ENCODE data around the gene VCP.
A peak's percentile ranks its signal among the peaks of the same experiment; 100 is the strongest.

The VCP gene

DNA sequence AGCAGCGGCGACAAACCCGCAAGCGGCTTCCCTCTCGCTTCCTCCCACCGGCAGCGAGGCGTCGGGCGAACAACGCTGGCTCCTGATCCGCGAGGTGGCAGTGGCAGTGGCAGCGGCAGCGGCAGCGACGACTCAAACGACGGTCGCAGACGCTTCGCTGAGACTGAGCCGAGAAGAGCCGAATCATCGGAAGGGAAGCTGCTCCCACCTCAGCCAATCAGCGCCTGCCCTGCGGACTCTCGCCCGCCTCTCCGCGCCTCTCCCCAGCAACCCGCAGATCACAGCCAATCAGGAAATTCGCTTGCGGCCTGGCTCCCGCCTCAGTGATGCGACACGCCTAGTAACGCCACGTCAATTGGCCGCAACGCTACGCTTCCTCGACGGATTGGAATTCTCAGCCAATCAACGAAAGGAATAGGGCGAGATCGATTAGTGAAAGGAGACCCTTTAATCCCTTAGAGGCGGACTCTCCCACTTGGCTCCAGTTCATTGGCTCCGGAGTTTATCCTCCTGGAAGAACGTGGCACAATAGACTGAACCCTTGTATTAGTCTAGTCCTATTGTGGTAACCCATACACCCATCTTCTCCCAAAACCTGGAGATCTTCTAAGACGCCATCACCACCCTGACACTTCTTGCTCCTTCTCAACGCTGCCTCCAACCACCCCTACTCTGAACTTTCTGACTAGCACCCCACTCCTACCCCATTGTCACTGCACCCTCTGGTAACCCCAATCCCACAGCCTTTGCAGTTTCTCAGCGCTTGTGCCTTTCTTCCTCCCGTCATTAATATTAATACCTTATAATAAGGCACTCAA lies at the start of gene VCP:
TSS of gene VCP (minus strand) at position 165 of the 818 bp plus-strand sequence. CDS start 272 bp downstream, outside the sequence.
- DNase-seq (ENCODE audit: low spot score) = peak; percentile 98

DNA sequence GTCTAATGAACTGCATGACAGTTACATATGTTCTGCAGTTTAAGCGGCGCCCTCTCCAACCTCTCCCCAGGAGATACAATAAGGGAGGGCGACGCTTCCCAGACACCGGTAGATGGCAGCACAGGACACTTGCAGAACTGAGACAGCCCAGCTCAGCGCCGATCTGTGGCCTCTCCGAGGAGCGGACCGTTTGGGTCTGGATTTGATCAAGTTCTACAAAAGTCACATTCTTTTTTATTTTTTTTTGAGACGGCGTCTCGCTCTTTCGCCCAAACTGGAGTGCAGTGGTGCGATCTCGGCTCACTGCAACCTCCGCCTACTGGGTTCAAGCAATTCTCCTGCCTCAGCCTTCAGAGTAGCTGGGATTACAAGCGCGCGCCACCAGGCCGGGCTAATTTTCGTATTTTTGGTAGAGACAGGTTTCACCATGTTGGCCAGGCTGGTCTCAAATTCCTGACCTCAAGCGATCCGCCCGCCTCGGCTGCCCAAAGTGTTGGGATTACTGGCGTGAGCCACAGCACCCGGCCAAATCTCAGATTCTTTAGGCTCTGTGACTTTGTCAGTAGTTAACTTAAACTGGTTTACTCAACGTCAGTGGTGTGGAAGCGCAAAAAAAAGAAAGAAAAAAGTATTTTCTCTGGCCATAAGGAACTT lies 44.6 kb upstream of the VCP start:
- peak; percentile 63 for DNase-seq (ENCODE audit: low spot score)

GRCh38 chr9:35116539-35116897 lies 44.1 kb upstream of the VCP start:
- no peak for DNase-seq (ENCODE audit: low spot score)

GRCh38 chr9:35115680-35116538 lies 43.5 kb upstream of the VCP start, which contains the start of gene ATOSB:
Gene ATOSB (minus strand): TSS chr9:35115862. CDS start chr9:35108274, 7,588 bp downstream.
- peak; percentile 85 for DNase-seq (ENCODE audit: low spot score)

- no peak for DNase-seq (ENCODE audit: low spot score)
These were observed 42.6 kb upstream of the VCP start for GRCh38 chr9:35114840-35115628.

DNA sequence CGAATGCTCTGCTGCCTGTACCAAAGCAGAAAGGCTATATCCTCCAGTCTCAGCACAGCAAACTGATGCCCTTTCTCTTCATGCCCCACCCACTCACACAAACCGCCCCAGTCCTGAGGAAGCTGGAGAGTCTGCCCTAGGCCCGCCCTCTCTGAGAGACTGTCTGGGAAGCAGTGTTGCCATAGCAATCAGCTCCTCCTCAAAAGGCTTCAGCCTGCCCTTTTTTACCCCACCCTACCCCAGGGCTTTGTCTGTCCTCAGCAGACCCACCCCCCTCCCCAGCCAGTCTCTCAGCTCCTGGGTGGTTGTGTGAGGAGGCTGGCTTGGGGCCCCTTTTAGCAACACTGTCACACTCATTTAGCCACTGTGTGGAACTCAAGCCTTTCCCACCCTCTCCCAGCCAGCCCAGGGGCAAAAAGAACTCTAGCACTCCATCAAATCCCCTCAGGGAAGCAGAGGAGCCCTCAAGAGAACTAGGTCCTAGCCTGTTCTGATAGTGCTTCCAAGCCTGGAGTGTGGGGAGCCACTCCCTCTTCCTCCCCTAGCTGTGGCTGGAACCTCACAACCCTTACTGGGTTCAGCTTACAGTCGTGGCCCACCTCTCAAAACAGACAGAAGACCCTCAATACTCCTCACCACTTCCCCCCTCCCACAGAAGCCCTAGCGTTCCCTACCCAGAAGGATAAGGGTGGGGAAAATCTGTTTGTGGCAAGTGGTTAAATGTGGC lies 41.9 kb upstream of the VCP start:
- no peak for DNase-seq (ENCODE audit: low spot score)

DNA sequence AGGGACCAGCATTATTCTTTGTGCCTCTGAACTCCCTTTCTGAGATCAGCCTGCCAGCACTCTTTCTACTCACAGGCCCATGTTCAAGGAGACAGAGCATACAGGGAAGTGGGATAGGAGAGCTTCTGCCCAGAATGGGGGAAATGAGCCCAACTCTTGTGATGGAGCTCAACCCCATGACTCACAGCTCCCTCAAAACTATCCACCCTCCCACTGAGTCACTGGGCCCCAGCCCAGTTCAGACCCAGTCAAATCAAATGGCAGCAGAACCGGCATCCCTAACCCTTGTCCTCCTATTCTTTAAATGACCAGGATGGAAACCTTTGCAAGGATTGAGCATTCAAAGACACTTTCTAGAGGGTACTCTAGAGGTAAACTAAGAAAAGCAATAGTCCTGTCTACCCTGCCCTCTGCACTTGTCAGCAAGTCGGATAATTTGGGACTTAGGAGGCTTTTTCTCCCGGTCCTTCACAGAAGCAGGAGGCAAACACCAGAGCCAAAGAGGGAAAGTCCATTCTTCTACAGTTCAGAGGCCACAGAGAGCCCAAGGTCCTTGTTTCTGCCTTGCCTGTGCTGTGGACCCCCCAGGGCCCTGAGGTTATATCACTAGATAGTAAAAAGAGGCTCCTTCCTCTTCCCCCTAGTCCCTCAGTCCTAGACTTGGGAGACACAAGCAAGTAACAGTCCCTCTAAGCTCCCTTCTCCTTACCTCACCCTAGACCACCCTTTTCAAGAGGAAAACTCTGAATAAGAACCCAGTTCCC lies 40.0 kb upstream of the VCP start:
- DNase-seq (ENCODE audit: low spot score) = no peak

DNA sequence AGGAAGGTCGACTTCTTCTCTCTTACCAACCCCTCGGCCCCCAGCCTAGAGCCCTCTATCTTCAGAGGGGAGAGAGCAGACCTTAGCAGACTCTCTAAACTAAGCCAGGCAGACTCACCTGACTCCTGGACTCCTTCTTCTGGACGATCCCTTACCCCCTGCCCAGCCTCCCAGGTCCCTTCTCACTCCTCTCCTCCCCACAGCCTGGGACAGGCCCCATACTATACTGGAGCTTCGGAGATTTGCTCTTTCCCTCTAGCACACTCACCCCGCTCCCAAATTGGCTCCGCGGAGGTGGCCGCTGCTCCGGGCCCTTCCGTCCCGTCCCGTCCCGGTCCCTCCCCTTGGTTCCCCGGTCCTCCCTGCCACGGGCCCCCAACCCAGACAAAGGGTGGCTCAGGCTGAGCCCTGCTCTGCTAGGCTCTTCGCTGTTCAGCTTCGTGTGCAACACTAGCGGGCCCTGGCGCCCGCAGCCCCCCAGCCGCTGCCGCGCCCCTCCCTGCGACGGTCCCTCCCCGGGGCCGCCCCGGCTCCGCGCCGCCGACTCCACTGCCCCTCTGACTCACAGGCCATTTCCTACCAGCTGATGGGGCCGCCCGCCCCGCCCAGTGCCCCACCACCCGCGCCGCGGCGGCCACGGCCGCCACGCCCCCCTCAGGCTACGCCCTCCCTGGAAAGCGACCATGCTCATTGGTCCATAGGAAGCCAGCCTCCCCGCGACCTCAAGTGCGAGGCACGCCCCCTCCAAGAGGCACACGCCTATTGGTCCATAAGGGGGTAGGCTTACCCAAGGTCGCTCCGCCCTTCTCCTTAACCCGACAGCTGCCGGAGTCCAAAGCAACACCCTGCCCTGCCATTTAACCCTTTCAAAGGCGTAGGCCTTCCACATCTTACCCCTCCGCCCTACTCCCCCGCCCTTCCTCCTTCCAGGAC lies 38.8 kb upstream of the VCP start:
- peak; percentile 96 for DNase-seq (ENCODE audit: low spot score)

GRCh38 chr9:35110327-35110761 lies 37.9 kb upstream of the VCP start:
- DNase-seq (ENCODE audit: low spot score) = no peak

DNA sequence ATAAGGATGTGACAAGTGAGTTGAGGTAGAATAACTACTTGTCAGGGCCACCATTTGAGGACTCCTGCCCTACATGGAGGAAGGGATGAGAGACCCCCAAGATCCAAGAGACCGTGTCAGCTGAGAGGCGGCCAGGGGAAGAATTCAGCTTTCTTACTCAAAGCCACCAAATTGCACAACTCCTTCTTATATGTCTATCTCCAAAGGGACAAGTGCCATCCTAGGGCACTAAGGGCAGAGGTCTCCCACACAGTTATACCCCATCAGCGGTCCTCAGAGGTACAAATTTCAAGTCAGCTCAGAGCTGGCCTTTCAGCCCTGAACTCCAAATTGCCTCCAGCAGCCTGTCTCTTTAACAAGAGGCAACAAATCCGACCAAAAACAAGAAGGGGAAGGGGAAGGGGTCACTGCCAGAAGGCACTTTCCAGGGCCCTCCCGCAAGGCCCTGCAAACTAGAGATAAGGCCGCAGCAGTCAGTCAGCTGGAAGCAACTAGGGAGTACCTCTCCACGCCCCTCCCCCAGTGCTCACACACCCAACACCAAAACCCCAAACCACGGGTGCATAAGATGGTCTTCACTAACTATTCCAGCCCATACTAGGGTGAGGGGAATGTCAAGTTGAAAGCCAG lies 36.6 kb upstream of the VCP start:
- no peak for DNase-seq (ENCODE audit: low spot score)

- no peak for DNase-seq (ENCODE audit: low spot score)
These were observed 36.0 kb upstream of the VCP start for GRCh38 chr9:35108461-35108860.

- DNase-seq (ENCODE audit: low spot score) = no peak
These were observed 35.2 kb upstream of the VCP start for GRCh38 chr9:35107297-35108290.

- DNase-seq (ENCODE audit: low spot score) = no peak
These were observed 33.9 kb upstream of the VCP start for GRCh38 chr9:35106343-35106730.

DNA sequence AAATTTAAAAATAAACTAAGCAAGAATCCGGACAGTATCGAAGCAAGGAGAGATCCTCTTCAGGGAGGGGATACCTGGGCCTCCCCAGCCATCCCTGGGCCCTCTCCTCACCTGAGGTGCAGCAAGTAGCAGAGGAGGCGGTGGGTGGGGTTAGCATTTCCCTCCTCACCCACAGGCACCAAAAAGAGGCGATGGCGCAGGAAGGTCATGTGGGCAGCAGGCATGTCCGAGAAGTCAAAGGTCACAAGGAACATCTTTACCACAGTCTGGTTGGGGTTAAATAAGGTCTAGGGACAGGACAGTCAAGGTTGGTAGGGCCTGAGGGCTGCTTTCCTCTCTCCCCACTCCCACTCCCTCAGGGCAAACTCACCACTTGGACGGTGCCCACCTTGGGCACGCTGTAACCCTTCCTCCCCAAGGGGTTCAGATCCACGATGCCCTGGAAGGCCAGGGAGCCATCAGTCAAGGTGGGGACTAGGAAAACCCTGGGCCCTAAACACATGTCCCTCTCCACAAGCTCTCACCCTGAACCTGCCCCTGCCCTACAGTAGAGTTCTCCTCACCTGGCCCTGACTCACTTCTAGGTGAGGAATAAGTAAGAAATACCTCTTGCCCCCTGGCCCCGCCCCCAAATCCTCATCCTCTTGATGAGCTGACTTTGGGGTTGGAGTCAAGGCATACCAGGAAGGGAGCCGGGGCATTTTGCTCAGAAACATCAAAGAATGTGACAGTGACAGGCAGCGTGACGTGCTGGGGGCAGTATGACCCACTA lies 33.3 kb upstream of the VCP start:
- no peak for DNase-seq (ENCODE audit: low spot score)

- DNase-seq (ENCODE audit: low spot score) = no peak
These were observed 32.7 kb upstream of the VCP start for GRCh38 chr9:35105126-35105525.

DNA sequence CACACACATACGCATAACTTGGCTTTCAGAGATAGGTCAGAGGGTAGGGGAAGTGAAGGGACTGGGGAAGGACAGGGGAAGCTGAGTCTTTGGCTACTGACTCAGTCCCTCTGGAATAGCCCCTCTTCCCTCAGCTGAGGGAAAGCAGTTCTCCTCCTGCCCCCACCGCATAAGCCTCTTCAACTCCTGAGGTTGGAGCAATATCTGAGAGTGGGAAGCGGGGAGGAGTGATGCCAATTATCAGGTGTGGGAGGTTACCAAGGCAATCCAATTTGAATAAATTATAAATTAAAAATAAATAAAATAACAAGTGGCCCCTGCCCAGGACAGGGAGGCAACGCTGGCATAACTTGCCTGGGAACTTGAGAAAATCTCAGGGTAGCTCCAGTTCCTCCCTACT lies 32.2 kb upstream of the VCP start:
- DNase-seq (ENCODE audit: low spot score) = no peak
